Mesothelial cell of epicardium (in vitro differentiated cells): ENCODE measurements around the gene IL18RAP. TPM values are rescaled to one million over a fixed set of nuclear protein-coding genes. Genes with fewer than 3 reads are reported as not detected.

ENCODE experiments used
- DNase-seq, 2 experiments: peaks; one replicate each; pipeline ENCODE4 v3.0.0; 2021; ENCODE audit warnings: low spot score in 2 of 2; ENCODE audit not compliant: unreplicated experiment in 2 of 2
- H3K27ac Mint-ChIP-seq: 2 replicates; pipeline ENCODE4 v1.8.0; 2021; ENCODE audit warnings: mixed read lengths
- H3K27me3 Mint-ChIP-seq: 2 replicates; pipeline ENCODE4 v1.8.0; 2021; ENCODE audit warnings: low read depth, mixed read lengths
- H3K36me3 Mint-ChIP-seq: 2 replicates; pipeline ENCODE4 v1.8.0; 2021; ENCODE audit warnings: mixed read lengths
- H3K4me1 Mint-ChIP-seq: 2 replicates; pipeline ENCODE4 v1.8.0; 2021; ENCODE audit warnings: mixed read lengths
- H3K4me3 Mint-ChIP-seq: 2 replicates; pipeline ENCODE4 v1.8.0; 2021; ENCODE audit warnings: mild to moderate bottlenecking, moderate library complexity, mixed read lengths
- H3K9me3 Mint-ChIP-seq: 2 replicates; pipeline ENCODE4 v1.8.0; 2021; ENCODE audit warnings: mixed read lengths
- total RNA-seq: library from RNA; stranded (reverse); gene quantifications from 3 replicates; pipeline ENCODE4 v1.2.1, GENCODE V29; 2021
- TF ChIP-seq, protein P1 (sequence below): fragments of 200-600 bp; sonication (generic); IDR thresholded peaks from one replicate; pipeline ENCODE4 v1.5.0; 2021; ENCODE audit warnings: antibody characterized with exemption; ENCODE audit not compliant: unreplicated experiment

The IL18RAP gene
- total RNA-seq, 1 donor from 2014 or later: not detected

GRCh38 chr2:102396012-102396411 is 26.9 kb upstream of the IL18RAP start:
- TF ChIP-seq, protein P1, sequence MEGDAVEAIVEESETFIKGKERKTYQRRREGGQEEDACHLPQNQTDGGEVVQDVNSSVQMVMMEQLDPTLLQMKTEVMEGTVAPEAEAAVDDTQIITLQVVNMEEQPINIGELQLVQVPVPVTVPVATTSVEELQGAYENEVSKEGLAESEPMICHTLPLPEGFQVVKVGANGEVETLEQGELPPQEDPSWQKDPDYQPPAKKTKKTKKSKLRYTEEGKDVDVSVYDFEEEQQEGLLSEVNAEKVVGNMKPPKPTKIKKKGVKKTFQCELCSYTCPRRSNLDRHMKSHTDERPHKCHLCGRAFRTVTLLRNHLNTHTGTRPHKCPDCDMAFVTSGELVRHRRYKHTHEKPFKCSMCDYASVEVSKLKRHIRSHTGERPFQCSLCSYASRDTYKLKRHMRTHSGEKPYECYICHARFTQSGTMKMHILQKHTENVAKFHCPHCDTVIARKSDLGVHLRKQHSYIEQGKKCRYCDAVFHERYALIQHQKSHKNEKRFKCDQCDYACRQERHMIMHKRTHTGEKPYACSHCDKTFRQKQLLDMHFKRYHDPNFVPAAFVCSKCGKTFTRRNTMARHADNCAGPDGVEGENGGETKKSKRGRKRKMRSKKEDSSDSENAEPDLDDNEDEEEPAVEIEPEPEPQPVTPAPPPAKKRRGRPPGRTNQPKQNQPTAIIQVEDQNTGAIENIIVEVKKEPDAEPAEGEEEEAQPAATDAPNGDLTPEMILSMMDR: no peak
- Mint-ChIP-seq H3K27ac (no peak overlapping the region), H3K4me3 (no peak overlapping the region), H3K27me3 (peaks cover 8% of the 10 kb centered on the region), H3K9me3 (no peaks in the 10 kb centered on the region), H3K36me3 (no peaks in the 10 kb centered on the region), H3K4me1 (no peaks in the 10 kb centered on the region)
- DNase-seq: no peak

DNA sequence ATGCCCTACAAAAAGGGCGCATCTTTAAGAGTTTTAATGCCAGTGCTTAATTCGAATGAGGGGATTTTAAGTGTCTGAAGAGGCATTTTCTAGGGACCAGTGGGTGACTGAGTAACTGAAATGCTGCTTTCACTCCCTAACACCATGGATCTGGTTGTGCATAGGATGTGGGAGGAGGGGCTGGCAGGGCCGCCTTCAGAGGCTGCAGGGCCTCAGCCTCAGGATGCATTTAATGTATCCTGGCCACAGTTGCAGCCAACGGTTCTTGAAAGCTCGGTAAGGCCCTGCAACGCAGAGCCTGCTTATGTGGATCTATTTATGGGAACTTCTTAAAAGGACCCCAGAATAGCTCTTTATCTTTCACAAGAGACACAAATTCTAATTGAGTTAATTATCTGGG is 25.8 kb upstream of the IL18RAP start:
- Mint-ChIP-seq H3K9me3 (no peaks in the 10 kb centered on the region), H3K27ac (no peak overlapping the region), H3K27me3 (peaks cover 7% of the 10 kb centered on the region), H3K4me3 (no peak overlapping the region), H3K36me3 (no peaks in the 10 kb centered on the region), H3K4me1 (no peaks in the 10 kb centered on the region)
- DNase-seq: no peak
- TF ChIP-seq, protein P1: no peak

DNA sequence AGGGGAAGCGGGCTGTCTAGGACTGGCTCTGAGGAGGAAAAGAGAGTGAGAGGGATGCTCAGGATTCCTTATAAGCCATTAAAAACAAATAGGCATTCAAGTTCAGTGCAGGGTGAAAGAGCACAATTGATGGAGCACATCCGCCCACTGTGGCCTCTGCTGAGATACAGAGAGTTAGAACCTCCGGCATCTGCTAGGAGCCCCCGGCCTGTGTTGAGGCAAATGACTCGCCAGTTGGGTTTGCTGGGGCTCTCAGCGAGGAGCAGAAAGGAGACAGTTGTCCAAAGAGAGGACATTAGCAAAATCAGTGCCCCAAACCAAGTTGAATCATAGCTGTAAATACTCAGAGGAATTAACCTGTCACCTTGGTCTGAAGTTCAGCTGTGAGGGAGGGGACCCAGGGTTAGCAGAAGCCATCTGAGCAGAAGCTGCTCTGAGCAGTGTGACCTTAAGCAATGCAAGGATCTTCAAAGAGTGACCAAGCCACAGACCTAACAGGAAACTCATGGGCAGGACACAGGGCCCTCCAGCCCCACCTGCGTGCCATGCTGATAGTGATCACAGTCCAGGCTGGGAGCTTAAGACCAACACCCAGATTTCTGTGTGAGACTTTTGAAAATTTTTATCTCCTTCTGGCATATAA is 23.3 kb upstream of the IL18RAP start:
- Mint-ChIP-seq H3K4me1 (no peaks in the 10 kb centered on the region), H3K9me3 (no peaks in the 10 kb centered on the region), H3K27me3 (peaks cover 12% of the 10 kb centered on the region), H3K4me3 (no peak overlapping the region), H3K27ac (no peak overlapping the region), H3K36me3 (no peaks in the 10 kb centered on the region)
- no peak for DNase-seq
- TF ChIP-seq, protein P1: no peak

- peaks cover 15% of the 10 kb centered on the region for H3K27me3 Mint-ChIP-seq
- H3K4me3 Mint-ChIP-seq: no peak overlapping the region
- H3K4me1 Mint-ChIP-seq: no peaks in the 10 kb centered on the region
- H3K27ac Mint-ChIP-seq: no peak overlapping the region
- DNase-seq: no peak
- H3K36me3 Mint-ChIP-seq: no peaks in the 10 kb centered on the region
- H3K9me3 Mint-ChIP-seq: no peaks in the 10 kb centered on the region
- TF ChIP-seq, protein P1: no peak
These were observed 21.5 kb upstream of the IL18RAP start for GRCh38 chr2:102401456-102401855.

DNA sequence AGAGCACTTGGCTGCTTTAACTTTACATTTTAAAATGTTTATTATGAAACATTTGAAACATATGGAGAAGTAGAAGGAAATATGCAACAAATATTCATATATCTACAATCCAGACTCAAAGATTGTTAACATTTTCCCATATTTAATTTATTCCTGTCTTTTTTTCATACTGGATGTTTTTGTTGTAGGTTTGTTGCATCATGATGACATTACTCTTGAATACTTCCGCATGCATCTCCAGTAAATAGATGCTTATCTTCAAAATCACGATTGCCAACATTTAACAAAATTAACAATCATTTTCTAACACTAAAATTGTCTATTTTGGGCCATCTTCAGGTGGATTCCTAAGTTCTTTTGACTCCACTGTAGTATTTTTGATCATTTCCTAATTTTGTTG is 21.1 kb upstream of the IL18RAP start:
- H3K27ac Mint-ChIP-seq: no peak overlapping the region
- TF ChIP-seq, protein P1: no peak
- H3K27me3 Mint-ChIP-seq: peaks cover 17% of the 10 kb centered on the region
- DNase-seq: no peak
- H3K36me3 Mint-ChIP-seq: no peaks in the 10 kb centered on the region
- no peak overlapping the region for H3K4me3 Mint-ChIP-seq
- no peaks in the 10 kb centered on the region for H3K9me3 Mint-ChIP-seq
- H3K4me1 Mint-ChIP-seq: no peaks in the 10 kb centered on the region

- Mint-ChIP-seq H3K27ac (no peak overlapping the region), H3K4me3 (no peak overlapping the region), H3K4me1 (no peaks in the 10 kb centered on the region), H3K27me3 (peaks cover 3% of the 10 kb centered on the region), H3K9me3 (peaks cover 20% of the 10 kb centered on the region), H3K36me3 (no peaks in the 10 kb centered on the region)
- TF ChIP-seq, protein P1: no peak
- DNase-seq: no peak
These were observed 12.0 kb upstream of the IL18RAP start for GRCh38 chr2:102410952-102411351.
